NOMO-1 treated with DMSO at 0.1 percent for 48 hours (cell line): ENCODE results near the gene BABAM2.
"Not testable (repeated sequence)": the region's sequence is repeated elsewhere in the genome, so short reads cannot be mapped to it uniquely, and the experiment has no call there.

Experiments used
- DNase-seq: peaks from one replicate; lab custom pipeline; 2025; ENCODE audit not compliant: unreplicated experiment; lab: John Stamatoyannopoulos, UW

Gene BABAM2

GRCh38 chr2:28101123-28101522, 210.6 kb downstream of the BABAM2 start:
- no peak for DNase-seq

- DNase-seq, result no peak
These were observed 211.4 kb downstream of the BABAM2 start for GRCh38 chr2:28101892-28102291.

- DNase-seq, result no peak
These were observed 211.9 kb downstream of the BABAM2 start for GRCh38 chr2:28102455-28102874.

- no peak for DNase-seq
These were observed 213.1 kb downstream of the BABAM2 start for GRCh38 chr2:28103611-28104010.

DNA sequence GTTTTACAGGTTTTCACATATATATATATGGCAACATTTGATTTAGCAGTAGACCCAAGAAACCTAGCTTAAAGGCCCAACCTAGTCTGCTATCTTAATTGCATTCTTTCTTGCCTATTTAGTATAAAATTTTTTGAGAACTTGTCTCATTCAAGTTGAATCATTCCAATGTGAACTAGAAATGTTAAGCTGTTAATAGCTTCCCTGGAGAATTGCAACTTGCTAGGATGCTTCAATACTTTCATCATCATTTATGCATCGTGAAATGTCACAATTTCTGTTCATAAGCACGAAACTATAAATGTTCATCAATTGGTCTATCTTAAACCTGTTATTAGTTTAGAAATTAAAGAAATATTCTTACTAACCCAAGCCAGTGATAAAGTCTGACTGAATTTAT, 217.6 kb downstream of the BABAM2 start:
- DNase-seq, result no peak

- DNase-seq, result not testable (repeated sequence)
These were observed 223.2 kb downstream of the BABAM2 start for GRCh38 chr2:28113771-28114170.

DNA sequence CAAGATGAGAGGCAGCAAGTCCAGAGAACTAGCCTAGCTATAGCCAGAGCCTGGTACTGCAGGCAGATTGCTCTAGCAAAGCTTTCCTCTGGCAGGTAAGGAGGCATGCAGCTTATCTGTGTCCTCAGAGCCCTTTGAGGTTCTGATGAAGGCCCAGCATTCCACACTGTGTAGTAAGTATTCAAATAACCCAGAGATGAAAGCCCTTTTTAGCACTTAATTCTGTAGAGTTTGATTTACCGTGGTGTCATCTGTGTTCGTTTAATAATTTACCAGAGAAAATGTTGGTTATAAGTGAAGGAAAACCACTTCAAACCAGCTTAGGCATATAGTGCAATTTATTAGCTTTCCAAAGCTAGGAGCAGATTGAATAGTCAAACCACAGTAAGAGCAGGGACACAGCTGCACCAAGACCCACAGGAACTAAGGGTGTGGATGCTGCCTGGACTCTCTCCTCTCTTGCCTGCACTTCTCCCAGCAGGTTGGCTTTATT, 226.6 kb downstream of the BABAM2 start:
- no peak for DNase-seq

- DNase-seq, result no peak
These were observed 229.1 kb downstream of the BABAM2 start for GRCh38 chr2:28119631-28120030.

DNA sequence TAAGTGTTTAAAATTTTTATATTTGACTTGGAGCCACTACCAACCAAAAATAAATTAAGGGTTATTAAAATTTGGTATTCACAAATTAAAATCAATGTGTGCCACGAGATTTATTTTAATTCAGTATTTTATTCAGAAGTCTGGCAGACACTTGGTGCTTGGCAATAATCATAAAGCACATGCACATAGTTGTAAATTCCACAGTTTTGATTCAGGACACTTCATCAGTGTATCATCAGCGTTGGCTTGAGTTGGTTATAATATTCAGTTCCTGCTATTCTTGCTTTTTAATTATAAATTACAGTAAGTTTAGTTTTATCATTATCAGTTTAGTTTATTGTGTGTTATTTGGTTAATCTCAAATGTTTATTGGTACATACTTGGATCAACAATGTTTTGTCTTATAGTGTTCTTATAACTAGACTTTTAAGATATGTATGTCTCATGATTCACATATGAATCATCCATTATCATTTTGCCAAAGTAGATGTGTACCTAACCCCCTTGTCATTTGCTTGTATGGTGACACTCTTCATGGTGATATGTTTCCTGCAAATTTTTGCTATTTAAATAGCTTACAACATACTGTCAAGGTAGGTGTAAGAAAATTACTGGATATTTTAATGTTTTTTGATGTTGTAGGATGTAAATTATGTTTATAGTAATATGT, 237.9 kb downstream of the BABAM2 start:
- DNase-seq, result no peak

DNA sequence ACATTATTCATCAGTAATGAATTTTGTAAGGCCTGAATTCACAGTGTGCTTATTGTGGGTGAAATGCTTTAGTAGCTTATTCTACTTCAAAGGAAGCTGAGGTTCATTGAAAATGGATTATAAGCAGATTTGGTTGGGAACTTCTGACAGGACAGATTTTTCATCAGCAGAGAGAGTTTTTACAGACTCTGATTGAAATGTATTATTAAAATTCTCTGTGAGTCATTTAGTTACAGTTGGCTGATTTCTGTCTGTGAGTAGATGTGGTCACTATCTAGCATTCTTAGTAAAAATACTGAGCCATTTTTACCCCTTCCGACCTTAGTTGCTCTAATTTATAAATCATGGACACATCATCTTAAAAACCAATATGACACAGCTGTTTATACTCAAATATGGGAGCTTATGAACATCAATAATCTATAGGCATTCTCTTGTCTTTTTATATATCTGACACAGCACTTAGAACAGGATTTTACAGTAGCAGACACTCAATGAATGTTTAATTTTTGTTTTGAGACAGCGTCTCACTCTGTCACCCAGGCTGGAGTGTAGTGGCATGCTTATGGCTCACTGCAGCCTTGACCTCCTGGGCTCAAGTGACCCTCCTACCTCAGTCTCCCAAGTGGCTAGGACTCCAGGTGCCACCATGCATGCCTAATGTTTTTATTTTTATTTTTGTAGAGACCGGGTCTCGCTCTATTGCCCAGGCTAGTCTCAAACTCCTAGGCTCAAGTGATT, 239.6 kb downstream of the BABAM2 start:
- no peak for DNase-seq

GRCh38 chr2:28133778-28134177, 243.2 kb downstream of the BABAM2 start:
- DNase-seq, result no peak

DNA sequence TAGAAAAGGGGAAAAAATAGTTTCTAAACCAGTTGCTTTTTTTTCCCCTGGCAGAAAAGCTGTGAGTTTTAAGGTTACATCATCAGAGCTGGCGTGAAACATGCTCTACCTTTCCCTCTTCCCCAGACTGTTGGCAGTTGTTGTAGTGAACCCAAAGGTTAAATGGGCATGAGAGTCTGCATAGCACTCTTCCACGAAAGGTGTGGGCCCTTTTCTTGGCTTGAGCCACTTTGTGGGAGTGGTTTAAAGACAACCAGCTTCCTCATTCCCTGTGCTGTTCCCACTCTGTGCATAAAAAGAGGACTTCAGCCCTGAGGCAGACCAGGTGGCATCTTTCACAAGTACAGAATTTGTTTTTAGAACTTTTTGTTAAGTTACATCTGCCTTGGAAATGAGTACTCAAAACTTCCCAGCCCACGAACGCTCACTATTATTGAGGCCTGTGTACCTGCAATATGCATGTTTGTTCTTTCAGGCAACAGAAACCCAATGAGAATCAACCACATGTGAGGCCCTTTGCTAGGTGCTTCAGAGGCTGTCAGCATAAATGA, 243.8 kb downstream of the BABAM2 start:
- peak; percentile 54 for DNase-seq

DNA sequence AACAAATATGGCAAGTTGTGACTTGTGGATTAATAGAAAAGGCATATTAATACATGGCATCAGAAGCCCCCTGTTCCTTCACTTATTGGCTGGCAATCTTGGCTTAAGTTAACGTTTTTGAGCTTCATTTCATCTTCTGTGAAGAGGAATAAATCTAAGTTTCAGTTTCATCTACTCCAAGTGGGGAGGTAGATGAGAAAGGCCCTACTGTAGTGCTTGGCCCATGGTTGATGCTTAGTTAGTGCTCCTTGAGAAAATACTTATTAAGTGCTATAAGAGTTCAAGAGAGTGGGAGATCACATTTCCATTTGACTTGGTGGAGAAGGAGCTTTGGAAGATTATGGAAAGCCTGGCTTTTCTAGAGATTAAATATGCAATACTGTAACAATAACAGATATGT, 244.3 kb downstream of the BABAM2 start:
- DNase-seq, result no peak

GRCh38 chr2:28135324-28135723, 244.8 kb downstream of the BABAM2 start:
- DNase-seq, result no peak

DNA sequence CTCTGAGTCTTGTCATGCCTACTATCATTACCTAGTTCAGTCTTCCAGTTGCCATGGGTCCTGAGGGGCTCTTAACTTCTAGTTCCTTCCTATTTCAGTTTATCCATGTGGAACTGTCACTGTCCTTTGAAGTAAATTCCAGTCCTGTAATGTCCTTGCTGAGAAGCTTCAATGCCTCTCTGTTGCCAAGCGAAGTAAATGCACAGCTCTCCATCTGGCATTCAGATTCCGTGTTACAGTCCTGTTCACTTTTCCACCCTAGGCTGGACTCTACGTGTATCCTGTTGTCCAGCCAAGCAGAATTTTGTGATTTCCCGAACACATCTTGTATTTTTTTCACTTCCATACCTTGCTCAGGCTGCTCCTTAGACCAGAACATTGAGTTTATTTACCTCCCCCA, 245.3 kb downstream of the BABAM2 start:
- DNase-seq, result no peak

DNA sequence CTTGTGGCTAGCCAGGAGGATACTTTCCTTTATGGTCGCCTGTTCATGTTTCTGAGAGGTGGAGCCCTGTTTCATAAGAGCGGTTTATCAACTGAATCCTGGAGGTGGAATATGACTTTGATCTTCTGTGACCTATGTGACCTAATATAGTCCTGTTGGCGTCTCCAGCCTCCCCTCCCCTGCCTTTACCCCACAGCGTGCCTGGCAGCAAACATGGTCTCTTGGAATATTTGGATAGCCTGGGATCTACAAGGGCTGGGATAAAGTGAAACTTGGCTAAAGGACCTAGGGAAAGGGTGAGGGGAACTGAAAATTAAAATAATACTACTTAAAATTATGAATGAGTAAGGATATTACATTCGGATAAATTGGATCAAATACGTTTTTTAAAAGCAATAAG, 246.0 kb downstream of the BABAM2 start:
- DNase-seq, result no peak

- no peak for DNase-seq
These were observed 246.7 kb downstream of the BABAM2 start for GRCh38 chr2:28137221-28137620.

- no peak for DNase-seq
These were observed 251.9 kb downstream of the BABAM2 start for GRCh38 chr2:28142386-28142785.

- no peak for DNase-seq
These were observed 257.5 kb downstream of the BABAM2 start for GRCh38 chr2:28148000-28148399.

- DNase-seq, result no peak
These were observed 258.0 kb downstream of the BABAM2 start for GRCh38 chr2:28148566-28148965.

- DNase-seq, result no peak
These were observed 259.8 kb downstream of the BABAM2 start for GRCh38 chr2:28150236-28150915.

GRCh38 chr2:28150994-28151393, 260.5 kb downstream of the BABAM2 start:
- no peak for DNase-seq
